ENCODE measurements around the gene CNTN4.

CNTN4 gene

DNA sequence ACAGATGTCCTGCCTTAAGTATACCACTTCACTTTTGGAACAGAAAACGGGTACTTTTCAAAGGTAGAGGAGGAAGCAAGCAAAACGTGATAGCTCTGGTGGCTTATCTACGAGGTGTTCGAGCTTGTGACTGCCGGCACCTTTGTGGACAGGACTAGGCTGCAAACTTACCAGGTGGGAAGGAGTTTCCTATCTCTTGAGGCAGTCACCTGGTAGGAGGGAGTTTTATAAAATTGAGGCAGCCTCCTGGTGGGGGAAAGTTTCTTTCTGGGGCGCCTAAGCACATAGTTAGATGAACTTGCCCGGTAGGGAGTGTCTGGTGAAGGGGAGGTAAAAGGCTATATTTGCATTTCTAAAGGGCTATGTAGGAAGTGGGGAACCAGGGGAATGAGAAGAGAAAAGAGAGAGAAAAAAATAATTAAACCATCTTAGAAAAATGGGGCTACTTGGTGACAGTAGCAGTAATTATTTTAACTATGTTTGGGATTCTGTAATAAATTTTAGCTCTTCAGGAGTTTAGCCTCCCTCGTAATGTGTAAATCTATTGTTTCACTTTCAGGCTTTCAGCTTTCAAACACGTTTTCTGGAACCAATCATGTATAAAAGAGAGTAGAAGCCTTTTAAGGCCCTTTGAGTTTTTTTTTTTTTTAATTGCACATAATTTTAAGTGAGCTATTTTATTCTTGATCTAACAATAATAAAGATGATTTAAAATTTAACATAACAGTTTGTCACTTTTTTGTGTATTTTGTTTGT is 880.5 kb downstream of the CNTN4 start:
- Histone ChIP-seq H3K4me3 (replicated peaks; ENCODE audit: insufficient read depth, low read length) (no peak overlapping the region), H3K27me3 (ENCODE audit: insufficient read depth, poor library complexity, severe bottlenecking) (no peaks in the 10 kb centered on the region), H3K27ac (replicated peaks) (no peak overlapping the region)
- no peak for TF ChIP-seq GABPA (IDR thresholded peaks at IDR 0.05; ENCODE audit: low read depth)
- TF ChIP-seq, protein P1, sequence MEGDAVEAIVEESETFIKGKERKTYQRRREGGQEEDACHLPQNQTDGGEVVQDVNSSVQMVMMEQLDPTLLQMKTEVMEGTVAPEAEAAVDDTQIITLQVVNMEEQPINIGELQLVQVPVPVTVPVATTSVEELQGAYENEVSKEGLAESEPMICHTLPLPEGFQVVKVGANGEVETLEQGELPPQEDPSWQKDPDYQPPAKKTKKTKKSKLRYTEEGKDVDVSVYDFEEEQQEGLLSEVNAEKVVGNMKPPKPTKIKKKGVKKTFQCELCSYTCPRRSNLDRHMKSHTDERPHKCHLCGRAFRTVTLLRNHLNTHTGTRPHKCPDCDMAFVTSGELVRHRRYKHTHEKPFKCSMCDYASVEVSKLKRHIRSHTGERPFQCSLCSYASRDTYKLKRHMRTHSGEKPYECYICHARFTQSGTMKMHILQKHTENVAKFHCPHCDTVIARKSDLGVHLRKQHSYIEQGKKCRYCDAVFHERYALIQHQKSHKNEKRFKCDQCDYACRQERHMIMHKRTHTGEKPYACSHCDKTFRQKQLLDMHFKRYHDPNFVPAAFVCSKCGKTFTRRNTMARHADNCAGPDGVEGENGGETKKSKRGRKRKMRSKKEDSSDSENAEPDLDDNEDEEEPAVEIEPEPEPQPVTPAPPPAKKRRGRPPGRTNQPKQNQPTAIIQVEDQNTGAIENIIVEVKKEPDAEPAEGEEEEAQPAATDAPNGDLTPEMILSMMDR (IDR thresholded peaks at IDR 0.05; ENCODE audit: insufficient read depth, low read length), result no peak
- TF ChIP-seq, protein P2, sequence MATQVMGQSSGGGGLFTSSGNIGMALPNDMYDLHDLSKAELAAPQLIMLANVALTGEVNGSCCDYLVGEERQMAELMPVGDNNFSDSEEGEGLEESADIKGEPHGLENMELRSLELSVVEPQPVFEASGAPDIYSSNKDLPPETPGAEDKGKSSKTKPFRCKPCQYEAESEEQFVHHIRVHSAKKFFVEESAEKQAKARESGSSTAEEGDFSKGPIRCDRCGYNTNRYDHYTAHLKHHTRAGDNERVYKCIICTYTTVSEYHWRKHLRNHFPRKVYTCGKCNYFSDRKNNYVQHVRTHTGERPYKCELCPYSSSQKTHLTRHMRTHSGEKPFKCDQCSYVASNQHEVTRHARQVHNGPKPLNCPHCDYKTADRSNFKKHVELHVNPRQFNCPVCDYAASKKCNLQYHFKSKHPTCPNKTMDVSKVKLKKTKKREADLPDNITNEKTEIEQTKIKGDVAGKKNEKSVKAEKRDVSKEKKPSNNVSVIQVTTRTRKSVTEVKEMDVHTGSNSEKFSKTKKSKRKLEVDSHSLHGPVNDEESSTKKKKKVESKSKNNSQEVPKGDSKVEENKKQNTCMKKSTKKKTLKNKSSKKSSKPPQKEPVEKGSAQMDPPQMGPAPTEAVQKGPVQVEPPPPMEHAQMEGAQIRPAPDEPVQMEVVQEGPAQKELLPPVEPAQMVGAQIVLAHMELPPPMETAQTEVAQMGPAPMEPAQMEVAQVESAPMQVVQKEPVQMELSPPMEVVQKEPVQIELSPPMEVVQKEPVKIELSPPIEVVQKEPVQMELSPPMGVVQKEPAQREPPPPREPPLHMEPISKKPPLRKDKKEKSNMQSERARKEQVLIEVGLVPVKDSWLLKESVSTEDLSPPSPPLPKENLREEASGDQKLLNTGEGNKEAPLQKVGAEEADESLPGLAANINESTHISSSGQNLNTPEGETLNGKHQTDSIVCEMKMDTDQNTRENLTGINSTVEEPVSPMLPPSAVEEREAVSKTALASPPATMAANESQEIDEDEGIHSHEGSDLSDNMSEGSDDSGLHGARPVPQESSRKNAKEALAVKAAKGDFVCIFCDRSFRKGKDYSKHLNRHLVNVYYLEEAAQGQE (IDR thresholded peaks at IDR 0.05; ENCODE audit: insufficient replicate concordance, low read depth), result no peak
- no peak for DNase-seq (ENCODE audit: low read depth in 1 of 2, low spot score in 1 of 2)

DNA sequence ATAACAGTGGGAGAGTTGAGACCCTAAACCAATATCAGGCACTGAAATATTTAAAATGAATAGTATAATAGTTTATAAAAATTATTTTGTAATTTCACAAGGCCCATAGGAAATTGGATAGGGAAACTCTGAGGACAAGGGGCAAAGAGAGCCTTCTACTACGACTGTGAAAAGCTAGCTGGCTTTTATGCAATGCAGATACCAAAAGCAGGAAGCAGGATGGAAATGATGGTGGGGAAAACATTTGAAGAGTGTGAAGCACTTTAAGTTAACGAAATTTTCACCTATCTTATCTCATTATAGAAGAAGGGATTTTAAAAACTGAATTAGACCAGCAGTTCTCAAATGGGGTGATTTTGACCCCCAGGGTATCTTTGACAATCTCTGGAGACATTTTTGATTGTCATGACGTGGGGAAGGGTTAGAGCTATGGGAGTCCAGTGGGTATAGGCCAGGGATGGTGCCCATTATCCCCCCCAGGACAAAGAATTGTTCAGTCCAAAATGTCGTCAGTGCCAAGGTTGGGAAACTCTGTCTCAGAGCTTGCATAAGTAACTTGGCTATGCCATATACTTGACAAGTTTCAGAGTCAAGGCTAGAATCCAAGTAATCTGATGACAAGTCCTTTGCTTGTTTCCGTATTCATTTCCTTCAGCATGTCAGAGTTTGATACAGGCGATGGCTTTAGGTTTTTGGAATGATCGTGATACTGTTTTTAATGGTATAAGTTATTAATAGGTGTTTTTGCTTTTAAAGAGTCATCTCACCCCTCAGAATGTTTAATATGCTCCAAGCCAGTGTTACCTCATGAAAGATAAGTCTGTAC is 885.6 kb downstream of the CNTN4 start:
- H3K27me3 ChIP-seq (ENCODE audit: insufficient read depth, poor library complexity, severe bottlenecking), result no peaks in the 10 kb centered on the region
- no peak overlapping the region for H3K27ac ChIP-seq (replicated peaks)
- H3K4me3 ChIP-seq (replicated peaks; ENCODE audit: insufficient read depth, low read length), result no peak overlapping the region
- no peak for TF ChIP-seq GABPA (IDR thresholded peaks at IDR 0.05; ENCODE audit: low read depth)
- DNase-seq (ENCODE audit: low read depth in 1 of 2, low spot score in 1 of 2), result no peak

DNA sequence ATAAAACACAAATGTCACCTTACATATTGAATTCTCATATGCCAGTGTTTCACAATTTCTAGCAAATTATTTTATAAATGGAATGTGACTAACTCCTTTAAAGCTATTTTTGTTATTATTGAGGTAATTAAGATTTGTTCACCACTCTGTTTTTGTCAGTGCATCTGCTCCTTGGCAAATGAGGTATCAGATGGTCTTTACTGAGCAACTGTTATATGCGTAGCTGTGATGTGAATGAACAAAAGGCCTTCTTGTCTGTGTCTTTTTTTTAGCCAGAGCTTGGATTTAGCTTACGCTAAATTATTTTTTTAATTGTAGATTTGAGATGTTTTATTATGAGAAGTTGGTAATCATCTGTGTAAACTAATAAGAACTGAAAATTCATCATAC is 886.2 kb downstream of the CNTN4 start:
- no peaks in the 10 kb centered on the region for H3K27me3 ChIP-seq (ENCODE audit: insufficient read depth, poor library complexity, severe bottlenecking)
- no peak overlapping the region for H3K4me3 ChIP-seq (replicated peaks; ENCODE audit: insufficient read depth, low read length)
- TF ChIP-seq POLR2AphosphoS5 (IDR thresholded peaks at IDR 0.05; ENCODE audit: low read depth) (no peak), GABPA (IDR thresholded peaks at IDR 0.05; ENCODE audit: low read depth) (no peak), SPI1 (IDR thresholded peaks at IDR 0.05; ENCODE audit: borderline replicate concordance, low read depth) (no peak)
- TF ChIP-seq, protein P1 (IDR thresholded peaks at IDR 0.05; ENCODE audit: insufficient read depth, low read length), result no peak
- TF ChIP-seq, protein P2 (IDR thresholded peaks at IDR 0.05; ENCODE audit: insufficient replicate concordance, low read depth), result no peak
- H3K27ac ChIP-seq (replicated peaks), result no peak overlapping the region
- no peak for DNase-seq (ENCODE audit: low read depth in 1 of 2, low spot score in 1 of 2)

DNA sequence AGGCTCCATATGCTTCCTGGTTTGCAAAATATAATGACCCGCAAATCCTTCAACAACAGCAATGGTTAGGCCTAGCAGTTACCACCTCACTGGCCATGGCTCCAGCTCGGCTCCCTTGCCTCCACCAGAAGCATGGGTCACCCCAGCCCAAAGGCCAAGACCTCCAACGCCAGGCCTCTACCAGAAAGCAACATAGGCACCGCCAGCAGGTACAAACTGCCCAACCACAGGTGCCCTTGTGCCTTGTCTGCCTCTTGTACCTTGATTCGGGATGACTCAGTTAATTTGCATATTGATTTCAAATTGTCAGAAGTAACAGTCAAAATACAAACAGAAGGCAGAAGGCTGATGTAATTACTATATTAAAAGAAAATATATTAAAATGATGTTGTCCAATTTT is 886.8 kb downstream of the CNTN4 start:
- no peak for TF ChIP-seq SPI1 (IDR thresholded peaks at IDR 0.05; ENCODE audit: borderline replicate concordance, low read depth)
- no peak for TF ChIP-seq POLR2AphosphoS5 (IDR thresholded peaks at IDR 0.05; ENCODE audit: low read depth)
- TF ChIP-seq, protein P1 (IDR thresholded peaks at IDR 0.05; ENCODE audit: insufficient read depth, low read length), result no peak
- TF ChIP-seq, protein P2 (IDR thresholded peaks at IDR 0.05; ENCODE audit: insufficient replicate concordance, low read depth), result no peak
- no peak for TF ChIP-seq GABPA (IDR thresholded peaks at IDR 0.05; ENCODE audit: low read depth)
- H3K4me3 ChIP-seq (replicated peaks; ENCODE audit: insufficient read depth, low read length), result no peak overlapping the region
- no peaks in the 10 kb centered on the region for H3K27me3 ChIP-seq (ENCODE audit: insufficient read depth, poor library complexity, severe bottlenecking)

More for the DNA sequence above, 886.8 kb downstream of the CNTN4 start:
- no peak for DNase-seq (ENCODE audit: low read depth in 1 of 2, low spot score in 1 of 2)
- no peak overlapping the region for H3K27ac ChIP-seq (replicated peaks)
